Endothelial cell of umbilical vein (primary cell): ENCODE measurements around the gene CMPK2. TPM values are rescaled to one million over a fixed set of nuclear protein-coding genes. Genes with fewer than 3 reads are reported as not detected.

Experiments
- BruUV-seq: library from RNA; stranded (reverse); fragments of 400-500 nt; replicated peaks from 2 replicates; lab custom pipeline; 2021; lab: Mats Ljungman, UMichigan
- CTCF ChIA-PET: fragments of 300-600, 350-600 bp; sonication (Branson Sonifier 250); formaldehyde crosslinking; loops from one replicate; lab custom pipeline; 2021; ENCODE audit warnings: antibody characterized with exemption, inconsistent platforms; lab: Charles Lee
- POLR2A ChIA-PET: fragments of 300-600, 350-600 bp; sonication (Branson Sonifier 250); formaldehyde crosslinking; loops from one replicate; lab custom pipeline; 2021; ENCODE audit warnings: antibody characterized with exemption, inconsistent platforms; lab: Charles Lee
- DNase-seq: peaks from one replicate; pipeline ENCODE4 v3.0.0-alpha.2; 2011; ENCODE audit warnings: low read depth, low spot score
- FAIRE-seq: peaks from 2 replicates; lab custom pipeline; 2011; peaks lifted over from hg19 to GRCh38; lab: Jason Lieb, UNC
- H2AFZ ChIP-seq: 2 replicates; pipeline ENCODE4 v1.6.0; 2012; ENCODE audit warnings: low read depth, low read length, control low read depth, inconsistent platforms
- H3K27ac ChIP-seq: 2 replicates; pipeline ENCODE4 v1.5.1; 2011; ENCODE audit warnings: low read depth, mild to moderate bottlenecking, control low read depth, low read length, moderate library complexity; ENCODE audit not compliant: insufficient read depth
- H3K27me3 ChIP-seq, 2 experiments: 2 replicates each; pipeline versions ENCODE4 v1.6.0 to v1.6.1; 2011; ENCODE audit warnings: low read length in 2 of 2, mixed read lengths in 1 of 2; ENCODE audit not compliant: control insufficient read depth in 2 of 2, insufficient read depth in 2 of 2
- H3K36me3 ChIP-seq, 2 experiments: 2 replicates in 1 of 2; 3 replicates in 1 of 2; pipeline ENCODE4 v1.5.1; 2011; ENCODE audit warnings: low read length in 2 of 2, mild to moderate bottlenecking in 1 of 2, moderate library complexity in 1 of 2; ENCODE audit not compliant: control insufficient read depth in 2 of 2, insufficient read depth in 2 of 2; ENCODE audit errors: extremely low read depth in 1 of 2
- H3K4me1 ChIP-seq: 3 replicates; pipeline ENCODE4 v1.5.1; 2011; ENCODE audit warnings: mild to moderate bottlenecking, low read length; ENCODE audit not compliant: control insufficient read depth, insufficient read depth; ENCODE audit errors: extremely low read depth
- H3K4me2 ChIP-seq: 2 replicates; pipeline ENCODE4 v1.6.1; 2011; ENCODE audit warnings: low read length, control low read depth, mixed read lengths; ENCODE audit not compliant: insufficient read depth
- H3K4me3 ChIP-seq, 3 experiments: fragments of 200-600 bp in 1 of 3; sonication (generic), shearing (Covaris generic) in 1 of 3; replicated peaks in 1 of 3; 2 replicates each; pipeline ENCODE4 v1.5.1; 2011 to 2016; ENCODE audit warnings: control low read depth in 3 of 3, low read length in 3 of 3, mild to moderate bottlenecking in 2 of 3, inconsistent platforms in 1 of 3, low read depth in 1 of 3, moderate library complexity in 1 of 3; ENCODE audit not compliant: insufficient read depth in 1 of 3
- H3K79me2 ChIP-seq: 2 replicates; pipeline ENCODE4 v1.6.0; 2012; ENCODE audit warnings: low read length, inconsistent platforms; ENCODE audit not compliant: control insufficient read depth, insufficient read depth
- H3K9ac ChIP-seq: replicated peaks from 2 replicates; pipeline ENCODE3; 2011; ENCODE audit warnings: low read length, control low read depth; ENCODE audit not compliant: insufficient read depth; ENCODE audit errors: extremely low read depth
- H3K9me1 ChIP-seq: replicated peaks from 3 replicates; pipeline ENCODE4 v1.6.0; 2011; ENCODE audit warnings: mild to moderate bottlenecking, low read length; ENCODE audit not compliant: control insufficient read depth, insufficient read depth; ENCODE audit errors: extremely low read depth
- H3K9me3 ChIP-seq: replicated peaks from 2 replicates; pipeline ENCODE4 v1.5.1; 2012; ENCODE audit warnings: low read length, inconsistent platforms; ENCODE audit not compliant: control insufficient read depth, insufficient read depth
- H4K20me1 ChIP-seq: replicated peaks from 2 replicates; pipeline ENCODE3; 2011; ENCODE audit warnings: mild to moderate bottlenecking, low read length; ENCODE audit not compliant: control insufficient read depth, insufficient read depth; ENCODE audit errors: extremely low read depth
- CTCF ChIP-seq, 2 donors: IDR thresholded peaks; 1 replicate in 1 of 2; 2 replicates in 1 of 2; pipeline ENCODE4 v1.5.1; 2011; ENCODE audit warnings: low read length in 2 of 2, mild to moderate bottlenecking in 2 of 2, moderate library complexity in 2 of 2, control low read depth in 1 of 2, inconsistent platforms in 1 of 2, low read depth in 1 of 2; ENCODE audit not compliant: insufficient read depth in 1 of 2; ENCODE audit errors: extremely low read depth in 1 of 2
- EZH2 ChIP-seq: IDR thresholded peaks from 2 replicates; pipeline ENCODE4 v1.6.1; 2012; ENCODE audit warnings: borderline replicate concordance, low read depth, mild to moderate bottlenecking, moderate library complexity, low read length, inconsistent platforms; ENCODE audit not compliant: severe bottlenecking
- FOS ChIP-seq: IDR thresholded peaks from 2 replicates; pipeline ENCODE4 v1.6.1; 2011; ENCODE audit warnings: mild to moderate bottlenecking, low read length, moderate library complexity, borderline replicate concordance; ENCODE audit not compliant: insufficient read depth
- GATA2 ChIP-seq: IDR thresholded peaks from 2 replicates; pipeline ENCODE4 v1.7.0; 2011; ENCODE audit warnings: low read depth, mild to moderate bottlenecking, moderate library complexity, mixed read lengths, low read length; ENCODE audit not compliant: insufficient read length, insufficient read depth
- JUN ChIP-seq: IDR thresholded peaks from 2 replicates; pipeline ENCODE4 v1.6.1; 2011; ENCODE audit warnings: borderline replicate concordance, low read depth; ENCODE audit not compliant: insufficient read length, insufficient read depth
- MAX ChIP-seq: IDR thresholded peaks from 2 replicates; pipeline ENCODE4 v1.6.1; 2011; ENCODE audit not compliant: insufficient read depth, insufficient read length
- MYC ChIP-seq: IDR thresholded peaks from one replicate; pipeline ENCODE4 v1.6.1; 2011; ENCODE audit warnings: mild to moderate bottlenecking, low read depth, low read length
- POLR2A ChIP-seq: IDR thresholded peaks from 2 replicates; pipeline ENCODE4 v1.6.1; 2012; ENCODE audit warnings: low read depth, mild to moderate bottlenecking, control low read depth, low read length
- POLR2AphosphoS5 ChIP-seq: IDR thresholded peaks from 2 replicates; pipeline ENCODE4 v1.6.1; 2012; ENCODE audit warnings: low read depth, mild to moderate bottlenecking, control low read depth, low read length, moderate library complexity; ENCODE audit not compliant: insufficient read depth
- dilution Hi-C: fragments of 300-500 bp; cut with MboI; formaldehyde crosslinking; loops from one replicate; pipeline ENCODE4 v1.15.0; 2019; ENCODE audit warnings: low sequenced_read_pairs; ENCODE audit not compliant: extremely low pct_ligation_motif_present
- intact Hi-C: fragments of 100-400 bp; cut with micrococcal nuclease; formaldehyde crosslinking; loops from one replicate; pipeline ENCODE4 v1.10.0; 2022
- polyA plus RNA-seq, 4 experiments: library from polyadenylated mRNA; depleted of rRNA in 3 of 4; stranded (reverse) in 3 of 4; unstranded in 1 of 4; fragments of >200 nt; gene quantifications; 2 replicates each; pipeline versions ENCODE4 v1.2.1 to v1.2.3, GENCODE V29; 2011 to 2012; ENCODE audit warnings: missing spikeins in 1 of 4
- total RNA-seq: library from RNA; stranded (reverse); gene quantifications from 2 replicates; pipeline ENCODE4 v1.2.3, GENCODE V29; 2021

The CMPK2 gene
- total and polyA plus RNA-seq, 2 donors (not counting 3 experiments of a cell fraction or from before 2014, with no cell fraction given) = 0.15 to 0.69 TPM

DNA sequence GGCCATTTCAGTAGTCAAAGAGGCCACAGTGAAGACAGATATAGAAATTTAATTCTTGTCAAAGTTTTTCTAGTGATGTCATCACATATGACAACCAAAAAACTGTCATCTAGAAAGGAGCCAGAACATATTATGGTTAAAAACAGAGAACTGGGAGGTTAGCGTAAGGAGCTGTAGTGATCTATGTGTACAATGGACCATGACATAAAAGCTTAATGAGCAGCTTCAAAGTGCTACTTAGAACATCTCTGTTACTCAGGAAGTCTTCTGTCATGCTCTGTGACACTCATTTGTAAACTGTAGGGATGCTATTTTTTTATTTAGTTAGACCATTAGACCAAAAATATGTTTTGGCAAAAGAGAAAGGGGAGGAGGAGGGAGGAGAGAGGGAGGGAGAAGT lies 57.3 kb downstream of the CMPK2 start:
- Histone ChIP-seq H3K9ac (no peak overlapping the region), H3K9me1 (no peaks in the 10 kb centered on the region), H3K4me1 (no peaks in the 10 kb centered on the region), H2AFZ (no peak overlapping the region), H3K27me3 (no peaks in the 10 kb centered on the region), H3K9me3 (no peaks in the 10 kb centered on the region), H3K79me2 (no peaks in the 10 kb centered on the region), H3K27ac (no peak overlapping the region), H3K4me2 (no peak overlapping the region), H3K36me3 (no peaks in the 10 kb centered on the region), H4K20me1 (no peaks in the 10 kb centered on the region), H3K4me3 (no peak overlapping the region)
- BruUV-seq = no TSS peak
- intact Hi-C loops = no loop called here
- POLR2A ChIA-PET = no interaction called here
- no peak for FAIRE-seq
- CTCF ChIA-PET = no interaction called here
- no peak for TF ChIP-seq MAX
- no peak for TF ChIP-seq FOS
- no peak for TF ChIP-seq JUN
- no peak for TF ChIP-seq MYC
- no peak for TF ChIP-seq GATA2
- no peak for TF ChIP-seq POLR2A
- no peak for TF ChIP-seq EZH2
- no peak for TF ChIP-seq CTCF (IDR thresholded peaks at IDR 0.05; ENCODE audit: extremely low read depth in 1 of 2, insufficient read depth in 1 of 2, low read depth in 1 of 2, low read length in 2 of 2)
- no peak for TF ChIP-seq POLR2AphosphoS5
- dilution Hi-C loops = no loop called here
- no peak for DNase-seq
